ENCODE data around the gene SLTM. TPM values are rescaled to one million over a fixed set of nuclear protein-coding genes. Genes with fewer than 3 reads are reported as not detected.

The SLTM gene
- total and polyA plus RNA-seq, 7 donors = 34.8 to 107 (median 83.5) TPM

DNA sequence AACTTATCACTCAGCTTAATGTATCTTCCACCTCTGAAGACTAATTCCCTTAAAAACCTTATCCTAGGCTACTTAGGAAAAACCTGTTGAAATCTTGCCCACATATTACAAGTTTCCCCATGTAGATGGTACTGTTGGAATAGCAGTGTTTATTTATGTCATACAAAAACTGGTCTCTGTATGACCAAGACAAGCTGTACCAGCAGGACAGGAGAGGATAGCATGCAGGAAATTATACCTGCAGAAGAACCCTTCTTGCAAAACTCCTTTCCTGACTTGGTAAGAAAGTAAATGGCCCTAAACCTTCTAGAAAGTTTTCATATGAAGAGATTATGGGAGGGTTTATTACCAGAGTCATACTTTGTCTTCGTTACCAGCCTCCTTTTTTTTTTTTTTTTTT lies 28.7 kb upstream of the SLTM start:
- TF ChIP-seq POLR2AphosphoS5 (IDR thresholded peaks at IDR 0.05) (no peak), POLR2A (IDR thresholded peaks at IDR 0.05) (no peak), EP300 (IDR thresholded peaks at IDR 0.05) (no peak)
- TF ChIP-seq, protein P1, sequence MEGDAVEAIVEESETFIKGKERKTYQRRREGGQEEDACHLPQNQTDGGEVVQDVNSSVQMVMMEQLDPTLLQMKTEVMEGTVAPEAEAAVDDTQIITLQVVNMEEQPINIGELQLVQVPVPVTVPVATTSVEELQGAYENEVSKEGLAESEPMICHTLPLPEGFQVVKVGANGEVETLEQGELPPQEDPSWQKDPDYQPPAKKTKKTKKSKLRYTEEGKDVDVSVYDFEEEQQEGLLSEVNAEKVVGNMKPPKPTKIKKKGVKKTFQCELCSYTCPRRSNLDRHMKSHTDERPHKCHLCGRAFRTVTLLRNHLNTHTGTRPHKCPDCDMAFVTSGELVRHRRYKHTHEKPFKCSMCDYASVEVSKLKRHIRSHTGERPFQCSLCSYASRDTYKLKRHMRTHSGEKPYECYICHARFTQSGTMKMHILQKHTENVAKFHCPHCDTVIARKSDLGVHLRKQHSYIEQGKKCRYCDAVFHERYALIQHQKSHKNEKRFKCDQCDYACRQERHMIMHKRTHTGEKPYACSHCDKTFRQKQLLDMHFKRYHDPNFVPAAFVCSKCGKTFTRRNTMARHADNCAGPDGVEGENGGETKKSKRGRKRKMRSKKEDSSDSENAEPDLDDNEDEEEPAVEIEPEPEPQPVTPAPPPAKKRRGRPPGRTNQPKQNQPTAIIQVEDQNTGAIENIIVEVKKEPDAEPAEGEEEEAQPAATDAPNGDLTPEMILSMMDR (IDR thresholded peaks at IDR 0.05) = no peak
- intact Hi-C loops (cut with DNase I) = no loop called here

DNA sequence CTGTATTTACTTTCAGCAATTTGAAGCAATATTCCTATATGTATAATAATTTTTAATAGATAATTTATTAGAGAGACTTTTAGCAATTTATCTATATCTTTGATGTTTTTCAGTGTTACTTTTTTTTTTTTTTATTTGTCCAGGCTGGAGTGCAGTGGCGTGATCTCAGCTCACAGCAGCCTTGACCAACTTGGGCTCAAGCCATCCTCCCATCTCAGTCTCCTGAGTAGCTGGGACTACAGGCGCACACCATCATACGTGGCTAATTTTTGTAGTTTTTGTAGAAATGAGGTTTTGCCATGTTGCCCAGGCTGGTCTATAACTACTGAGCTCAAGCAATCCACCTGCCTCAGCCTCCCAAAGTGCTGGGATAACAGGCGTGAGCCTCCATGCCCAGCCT lies 25.3 kb upstream of the SLTM start:
- H3K27me3 ChIP-seq = no peaks in the 10 kb centered on the region
- H3K4me1 ChIP-seq = no peaks in the 10 kb centered on the region
- TF ChIP-seq POLR2A (IDR thresholded peaks at IDR 0.05) (no peak), EP300 (IDR thresholded peaks at IDR 0.05) (no peak), POLR2AphosphoS5 (IDR thresholded peaks at IDR 0.05) (no peak)
- TF ChIP-seq, protein P1 (IDR thresholded peaks at IDR 0.05) = no peak
- no peak overlapping the region for H3K4me3 ChIP-seq
- intact Hi-C loops (cut with DNase I) = no loop called here
- no peak overlapping the region for H3K27ac ChIP-seq
- no peak for DNase-seq
- no peaks in the 10 kb centered on the region for H3K36me3 ChIP-seq
- H3K9me3 ChIP-seq = no peaks in the 10 kb centered on the region
- 93 to 97% methylated on average over 4 of the region's 4 CpGs for WGBS, 2 donors

More for the DNA sequence above, 28.7 kb upstream of the SLTM start:
- 30 to 75% methylated on average over 1 of the region's 1 CpG for WGBS, 2 donors
- Histone ChIP-seq H3K27ac (no peak overlapping the region), H3K27me3 (no peaks in the 10 kb centered on the region), H3K36me3 (no peaks in the 10 kb centered on the region), H3K9me3 (no peaks in the 10 kb centered on the region), H3K4me1 (no peaks in the 10 kb centered on the region), H3K4me3 (no peak overlapping the region)
- DNase-seq = no peak

DNA sequence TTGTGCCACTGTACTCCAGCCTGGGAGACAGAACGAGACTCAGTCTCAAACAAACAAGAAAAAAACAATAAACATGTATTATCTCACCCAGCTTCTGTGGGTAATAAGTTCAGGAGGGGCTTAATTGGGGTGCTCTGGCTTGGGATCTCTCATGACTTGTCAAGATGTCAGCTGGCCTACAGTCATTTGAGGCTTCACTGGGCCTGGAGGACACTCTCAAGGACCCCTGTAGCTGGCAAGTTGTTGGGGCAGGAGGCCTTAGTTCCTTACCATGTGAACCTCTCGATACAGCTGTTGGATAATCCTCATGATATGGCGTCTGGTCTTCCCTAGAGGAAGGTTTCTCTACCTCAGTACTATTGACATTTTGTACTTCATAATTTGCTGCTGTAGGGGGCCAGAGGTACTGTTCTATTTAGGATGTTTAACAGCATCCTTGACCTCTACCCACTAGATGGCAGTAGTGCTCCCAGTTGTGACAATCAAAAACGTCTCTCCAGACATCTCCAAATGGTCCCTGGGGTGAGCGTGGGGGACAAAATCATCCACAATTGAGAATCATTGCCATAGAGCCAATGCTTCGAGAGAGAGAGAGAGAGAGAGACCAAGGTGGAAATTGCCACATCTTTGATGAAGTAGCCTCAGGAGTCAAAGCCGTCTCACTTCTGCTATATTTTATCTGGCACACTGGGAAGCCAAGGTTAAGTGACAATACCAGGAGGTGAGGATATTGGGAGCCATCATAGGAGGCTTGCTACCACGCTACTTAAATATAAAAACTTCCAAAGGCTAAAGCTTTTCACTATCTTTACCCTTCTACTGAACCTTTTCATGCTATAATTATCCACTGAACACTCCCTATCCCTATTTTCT lies 23.9 kb upstream of the SLTM start:
- 22 to 24% methylated on average over 8 of the region's 8 CpGs for WGBS, 2 donors
- intact Hi-C loops (cut with DNase I) = no loop called here
- TF ChIP-seq, protein P1 (IDR thresholded peaks at IDR 0.05) = peak in 3 of 4 experiments; percentile 42 to 71 (median 57)
- TF ChIP-seq POLR2AphosphoS5 (IDR thresholded peaks at IDR 0.05) (no peak), POLR2A (IDR thresholded peaks at IDR 0.05) (no peak), EP300 (IDR thresholded peaks at IDR 0.05) (no peak)

DNA sequence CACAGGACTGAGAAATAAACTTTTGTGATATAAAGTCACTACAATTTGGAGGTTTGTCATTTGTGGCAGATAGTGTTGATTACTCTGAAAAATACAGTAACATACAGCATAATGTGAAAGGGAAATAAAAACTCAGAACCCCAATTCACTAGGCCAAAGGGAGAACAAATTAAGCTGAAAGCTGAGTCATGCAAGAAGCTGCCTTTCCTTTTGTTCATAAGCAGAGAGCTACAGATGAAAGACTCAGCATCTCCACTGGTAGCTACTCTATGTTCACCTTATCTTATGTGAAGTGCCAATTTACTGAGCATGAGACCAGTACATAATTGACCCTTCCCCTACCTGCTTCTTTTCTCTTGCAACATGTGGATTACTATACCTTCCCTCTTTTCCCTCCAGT lies 19.3 kb upstream of the SLTM start:
- Histone ChIP-seq H3K27ac (no peak overlapping the region), H3K36me3 (no peaks in the 10 kb centered on the region), H3K4me1 (peaks cover 0 to 10% (median 3%) of the 10 kb centered on the region in 4 donors), H3K4me3 (no peak overlapping the region), H3K9me3 (no peaks in the 10 kb centered on the region), H3K27me3 (no peaks in the 10 kb centered on the region)
- intact Hi-C loops (cut with DNase I) = no loop called here
- TF ChIP-seq POLR2A (IDR thresholded peaks at IDR 0.05) (no peak), POLR2AphosphoS5 (IDR thresholded peaks at IDR 0.05) (no peak), EP300 (IDR thresholded peaks at IDR 0.05) (no peak)
- TF ChIP-seq, protein P1 (IDR thresholded peaks at IDR 0.05) = no peak
- no peak for DNase-seq

More for the DNA sequence above, 23.9 kb upstream of the SLTM start:
- no peak overlapping the region for H3K4me3 ChIP-seq
- no peak overlapping the region for H3K27ac ChIP-seq
- H3K9me3 ChIP-seq = no peaks in the 10 kb centered on the region
- DNase-seq = no peak
- H3K36me3 ChIP-seq = no peaks in the 10 kb centered on the region
- H3K27me3 ChIP-seq = no peaks in the 10 kb centered on the region
- H3K4me1 ChIP-seq = peaks cover 0 to 1% (median 0%) of the 10 kb centered on the region in 4 donors

All from sigmoid colon (tissue), 7 donors.